Mononuclear cell (primary cell): ENCODE measurements around the gene FAM111A. TPM values are rescaled to one million over a fixed set of nuclear protein-coding genes. Genes with fewer than 3 reads are reported as not detected.

Experiments used
- H3K27me3 ChIP-seq: 2 replicates; pipeline ENCODE4 v1.6.0; 2011; ENCODE audit warnings: low read length, control low read depth; ENCODE audit not compliant: insufficient read depth
- H3K4me1 ChIP-seq: 2 replicates; pipeline ENCODE4 v1.5.1; 2011; ENCODE audit warnings: mild to moderate bottlenecking, low read length, control low read depth; ENCODE audit not compliant: insufficient read depth
- H3K4me3 ChIP-seq: 2 replicates; pipeline ENCODE4 v1.5.1; 2011; ENCODE audit warnings: mild to moderate bottlenecking, low read length, moderate library complexity
- H3K9me3 ChIP-seq: 2 replicates; pipeline ENCODE4 v1.5.1; 2011; ENCODE audit warnings: low read depth, mild to moderate bottlenecking, control low read depth, low read length
- total RNA-seq: library from RNA; depleted of rRNA; stranded (reverse); fragments of >200 nt; gene quantifications from one replicate; pipeline ENCODE4 v1.2.3, GENCODE V29; 2012

Gene FAM111A
- total RNA-seq, 1 donor = 29.4 TPM

GRCh38 chr11:59164028-59164427, 21.4 kb downstream of the FAM111A start:
- Histone ChIP-seq H3K27me3 (no peaks in the 10 kb centered on the region), H3K4me1 (no peaks in the 10 kb centered on the region), H3K4me3 (no peak overlapping the region), H3K9me3 (no peaks in the 10 kb centered on the region)

GRCh38 chr11:59171508-59172322, 29.1 kb downstream of the FAM111A start, which contains the start of gene DTX4:
DTX4 (plus strand) TSS chr11:59172132; CDS start chr11:59172596, 464 bp downstream.
- Histone ChIP-seq H3K4me3 (peak within 1 kb of the TSS; percentile 54), H3K9me3 (no peaks in the 10 kb centered on the region), H3K4me1 (peaks cover 25% of the 10 kb centered on the region), H3K27me3 (peaks cover 4% of the 10 kb centered on the region)

GRCh38 chr11:59172345-59173079, 29.9 kb downstream of the FAM111A start:
- Histone ChIP-seq H3K27me3 (peaks cover 4% of the 10 kb centered on the region), H3K9me3 (no peaks in the 10 kb centered on the region), H3K4me3 (peak overlapping the region; percentile 54), H3K4me1 (peaks cover 25% of the 10 kb centered on the region)

- peak overlapping the region; percentile 54 for H3K4me3 ChIP-seq
- peaks cover 4% of the 10 kb centered on the region for H3K27me3 ChIP-seq
- H3K9me3 ChIP-seq = no peaks in the 10 kb centered on the region
- H3K4me1 ChIP-seq = peaks cover 25% of the 10 kb centered on the region
These were observed 30.7 kb downstream of the FAM111A start for GRCh38 chr11:59173080-59173963.

GRCh38 chr11:59173964-59174663, 31.5 kb downstream of the FAM111A start:
- no peak overlapping the region for H3K4me3 ChIP-seq
- peaks cover 25% of the 10 kb centered on the region for H3K4me1 ChIP-seq
- H3K9me3 ChIP-seq = no peaks in the 10 kb centered on the region
- H3K27me3 ChIP-seq = peaks cover 4% of the 10 kb centered on the region

GRCh38 chr11:59174664-59175033, 32.0 kb downstream of the FAM111A start:
- Histone ChIP-seq H3K9me3 (no peaks in the 10 kb centered on the region), H3K27me3 (peaks cover 4% of the 10 kb centered on the region), H3K4me3 (no peak overlapping the region), H3K4me1 (peaks cover 25% of the 10 kb centered on the region)

GRCh38 chr11:59175091-59175501, 32.4 kb downstream of the FAM111A start:
- Histone ChIP-seq H3K4me3 (no peak overlapping the region), H3K9me3 (no peaks in the 10 kb centered on the region), H3K27me3 (peaks cover 4% of the 10 kb centered on the region), H3K4me1 (peaks cover 25% of the 10 kb centered on the region)

GRCh38 chr11:59176330-59176729, 33.7 kb downstream of the FAM111A start:
- Histone ChIP-seq H3K4me1 (peaks cover 25% of the 10 kb centered on the region), H3K4me3 (no peak overlapping the region), H3K9me3 (no peaks in the 10 kb centered on the region), H3K27me3 (peaks cover 4% of the 10 kb centered on the region)

GRCh38 chr11:59178402-59178801, 35.7 kb downstream of the FAM111A start:
- no peaks in the 10 kb centered on the region for H3K9me3 ChIP-seq
- peaks cover 15% of the 10 kb centered on the region for H3K4me1 ChIP-seq
- H3K4me3 ChIP-seq = no peak overlapping the region
- no peaks in the 10 kb centered on the region for H3K27me3 ChIP-seq

- no peak overlapping the region for H3K4me3 ChIP-seq
- H3K27me3 ChIP-seq = no peaks in the 10 kb centered on the region
- H3K9me3 ChIP-seq = no peaks in the 10 kb centered on the region
- peaks cover 8% of the 10 kb centered on the region for H3K4me1 ChIP-seq
These were observed 36.5 kb downstream of the FAM111A start for GRCh38 chr11:59179121-59179520.

- no peaks in the 10 kb centered on the region for H3K9me3 ChIP-seq
- no peaks in the 10 kb centered on the region for H3K27me3 ChIP-seq
- no peak overlapping the region for H3K4me3 ChIP-seq
- no peaks in the 10 kb centered on the region for H3K4me1 ChIP-seq
These were observed 37.6 kb downstream of the FAM111A start for GRCh38 chr11:59180168-59180776.

- Histone ChIP-seq H3K27me3 (no peaks in the 10 kb centered on the region), H3K4me1 (no peaks in the 10 kb centered on the region), H3K4me3 (no peak overlapping the region), H3K9me3 (no peaks in the 10 kb centered on the region)
These were observed 38.3 kb downstream of the FAM111A start for GRCh38 chr11:59180907-59181306.

GRCh38 chr11:59181746-59182456, 39.2 kb downstream of the FAM111A start:
- no peaks in the 10 kb centered on the region for H3K27me3 ChIP-seq
- H3K9me3 ChIP-seq = no peaks in the 10 kb centered on the region
- no peak overlapping the region for H3K4me3 ChIP-seq
- no peaks in the 10 kb centered on the region for H3K4me1 ChIP-seq
